OCI-LY1 (cell line): ENCODE data around the gene CLNS1A.

Experiments used
- CTCF ChIP-seq: fragments of 200-600 bp; sonication (generic), shearing (Covaris generic); IDR thresholded peaks from 2 replicates; pipeline ENCODE4 v1.5.1; 2017; ENCODE audit warnings: mild to moderate bottlenecking, antibody characterized with exemption, low read length, moderate library complexity, mixed read lengths
- EZH2 ChIP-seq: fragments of 200-600 bp; sonication (generic), shearing (Covaris generic); IDR thresholded peaks from 2 replicates; pipeline ENCODE4 v1.8.0; 2017; ENCODE audit warnings: borderline replicate concordance, mixed run types, mild to moderate bottlenecking, antibody characterized with exemption, low read length, moderate library complexity, mixed read lengths

- TF ChIP-seq EZH2 = no peak
- no peak for TF ChIP-seq CTCF
Observed at GRCh38 chr11:77589181-77589520, 48.4 kb downstream of the CLNS1A start.
